NCI-H526 treated with DMSO at 0.1 percent for 48 hours (cell line): ENCODE data around the gene GDF2.
A peak's percentile ranks its signal among the peaks of the same experiment; 100 is the strongest.

Source experiments
- DNase-seq: peaks from one replicate; lab custom pipeline; 2025; lab: John Stamatoyannopoulos, UW

GDF2 gene

DNA sequence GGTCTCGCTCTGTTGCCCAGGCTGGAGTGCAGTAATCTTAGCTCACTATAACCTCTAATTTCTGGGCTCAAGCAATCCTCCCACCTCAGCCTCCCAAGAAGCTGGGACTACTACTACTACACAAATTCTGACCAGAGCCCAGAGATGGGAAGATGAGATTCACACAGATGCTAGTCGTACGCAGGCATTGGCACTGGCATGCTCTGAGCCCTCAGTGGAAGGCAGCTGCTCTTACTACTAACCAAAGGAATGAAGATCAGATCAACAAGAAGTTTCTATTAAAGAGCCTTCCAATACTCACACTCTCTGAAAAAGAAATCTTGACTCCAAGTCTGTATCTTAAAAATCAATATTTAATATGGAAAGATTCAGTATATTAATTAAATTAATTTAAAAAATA, 10.7 kb downstream of the GDF2 start:
- no peak for DNase-seq

DNA sequence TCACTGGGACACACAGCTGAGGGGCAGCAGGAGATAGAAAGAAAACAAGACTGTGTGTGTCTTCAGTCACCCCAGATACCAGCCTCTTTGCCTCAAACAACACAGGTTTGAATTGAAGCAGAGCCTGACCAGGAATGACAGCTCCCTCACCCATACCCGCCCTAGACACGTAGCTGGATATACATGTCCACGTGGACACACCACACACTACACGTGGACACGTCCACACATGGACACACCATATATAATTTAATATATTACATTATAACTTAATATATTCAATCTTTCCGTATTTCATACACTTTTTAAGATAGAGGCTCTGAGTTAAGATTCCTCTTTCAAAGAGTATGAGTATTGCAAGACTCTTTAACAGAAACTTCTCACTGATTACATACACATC, 11.3 kb downstream of the GDF2 start:
- DNase-seq = no peak

- DNase-seq = no peak
Observed at GRCh38 chr10:47334466-47335295, 12.4 kb downstream of the GDF2 start.

GRCh38 chr10:47335906-47336305, 13.7 kb downstream of the GDF2 start:
- DNase-seq = no peak

DNA sequence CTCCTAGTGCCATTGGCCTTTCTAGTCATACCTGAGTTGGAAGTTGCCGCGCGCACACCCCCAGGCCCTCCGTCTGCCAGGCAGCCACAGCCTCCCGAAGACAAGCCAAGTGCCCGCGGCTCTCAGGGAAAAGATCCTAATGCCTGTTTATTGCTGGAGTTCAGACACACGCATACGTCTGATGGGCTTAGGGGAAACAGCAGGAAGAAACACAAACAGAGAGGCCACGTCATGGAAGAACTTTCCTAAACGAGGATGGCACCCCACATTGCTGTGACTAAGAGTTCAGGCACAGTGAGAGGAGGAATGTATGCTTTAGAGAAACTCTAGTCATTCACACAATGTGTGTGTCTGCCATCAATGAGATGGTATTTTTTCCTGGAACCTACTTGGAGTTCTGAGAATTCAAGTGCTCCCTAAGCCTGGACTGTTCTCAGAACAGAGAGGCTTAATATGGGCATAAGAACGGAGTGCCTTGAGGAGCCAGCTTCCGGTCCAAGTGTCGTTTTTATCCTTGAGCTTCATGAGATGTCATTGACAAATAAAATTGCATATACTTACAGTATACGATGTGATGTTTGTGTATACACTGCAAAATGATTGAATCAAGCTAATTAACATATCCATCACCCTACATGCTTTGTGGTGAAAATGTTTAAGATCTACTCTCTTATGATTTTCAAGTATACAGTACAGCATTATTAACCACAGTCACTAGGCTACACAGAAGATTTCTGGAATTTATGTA, 14.3 kb downstream of the GDF2 start:
- no peak for DNase-seq

- no peak for DNase-seq
Observed at GRCh38 chr10:47337310-47337709, 15.1 kb downstream of the GDF2 start.

DNA sequence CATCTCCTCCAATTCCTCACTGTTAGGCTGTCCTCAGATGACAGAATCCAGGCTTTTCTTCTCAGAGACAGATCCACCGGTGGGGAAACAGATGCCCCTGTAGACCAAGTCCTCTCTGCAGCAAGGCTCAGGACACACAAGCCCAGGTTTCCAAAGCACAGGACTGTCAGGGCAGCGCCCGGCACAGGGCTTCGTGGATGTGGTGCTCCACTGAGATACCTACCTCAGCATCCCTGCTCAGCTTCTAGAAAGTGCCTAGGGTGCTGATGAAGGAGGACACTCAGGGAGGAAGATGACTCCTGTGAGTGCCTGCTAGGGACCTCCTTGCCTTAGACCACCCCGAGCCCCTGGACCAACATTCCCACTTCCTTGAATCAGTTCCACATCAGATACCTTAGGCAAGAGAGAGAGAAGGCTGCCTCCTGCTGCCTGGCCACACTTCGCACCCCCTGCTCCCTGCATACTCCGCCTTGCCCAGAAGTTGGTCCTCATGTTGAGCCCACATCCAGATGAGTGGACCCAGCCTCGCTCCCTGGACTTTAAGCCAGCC, 17.0 kb downstream of the GDF2 start:
- DNase-seq = no peak

GRCh38 chr10:47339759-47340607, 17.7 kb downstream of the GDF2 start:
- peak; percentile 64 for DNase-seq

DNA sequence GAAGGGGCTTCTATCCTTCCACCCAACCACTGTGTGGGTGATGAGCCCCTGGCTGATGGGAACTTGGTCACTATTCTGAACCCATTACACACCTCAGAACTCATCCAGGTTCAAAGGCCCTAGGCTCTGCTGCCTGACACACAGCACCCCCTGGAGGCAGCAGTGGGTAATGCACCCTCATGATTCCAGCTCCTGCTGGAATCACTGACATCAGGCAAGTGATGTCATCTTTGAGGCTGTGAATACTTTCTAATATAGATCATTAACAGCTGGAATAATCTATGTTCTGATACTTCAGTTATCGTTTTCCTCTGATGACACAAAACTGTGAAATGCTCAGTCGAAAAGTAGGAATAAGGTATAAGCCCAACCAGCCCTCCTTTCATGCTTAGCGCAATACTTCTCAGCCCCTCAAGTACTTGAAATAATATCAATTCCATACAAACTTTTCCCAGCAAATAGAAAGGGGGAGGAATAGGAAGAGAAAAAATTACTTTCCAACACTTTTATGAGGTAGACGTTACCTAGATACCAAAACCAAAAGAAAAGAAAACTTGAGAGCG, 18.4 kb downstream of the GDF2 start:
- peak; percentile 30 for DNase-seq

DNA sequence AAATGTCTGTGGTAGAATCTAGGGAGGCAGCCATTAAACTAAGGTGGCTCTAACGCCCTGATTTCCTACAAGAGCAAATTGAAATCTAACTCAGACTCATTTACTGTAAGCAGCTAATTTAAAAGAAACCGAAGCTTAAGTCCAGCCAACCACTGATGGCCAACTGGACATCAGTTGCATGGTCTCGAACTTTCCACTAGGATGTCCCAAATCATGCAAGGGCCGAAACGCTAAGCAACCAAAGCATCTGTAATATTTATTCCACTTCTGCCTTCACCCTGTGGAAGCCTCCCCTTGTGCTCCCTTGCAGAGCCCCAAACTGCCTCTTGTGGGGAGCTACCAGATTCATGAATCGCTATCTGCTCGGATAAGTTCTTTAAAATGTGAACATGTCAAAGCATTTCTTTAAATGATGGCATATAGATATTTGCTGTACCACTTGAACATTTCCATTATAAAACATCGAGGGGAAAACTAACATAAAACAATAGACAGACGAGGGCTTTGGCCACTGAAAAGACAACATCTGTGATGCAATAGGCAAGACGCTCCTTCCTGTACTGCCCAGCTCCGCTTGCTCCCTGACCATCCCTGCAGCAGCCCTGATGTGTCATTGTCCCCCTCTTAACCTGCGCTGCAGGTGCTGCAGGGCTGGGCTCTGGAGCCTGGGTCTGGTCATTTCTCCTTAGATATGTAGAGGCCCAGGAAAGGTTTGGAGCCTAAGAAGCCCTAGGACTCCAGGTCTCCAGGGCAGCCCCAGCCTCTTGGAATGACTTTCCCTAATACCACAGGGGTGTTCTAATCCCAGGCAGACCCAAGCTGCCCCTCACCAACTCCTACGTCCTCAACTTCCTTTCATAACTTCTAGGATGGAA, 23.0 kb downstream of the GDF2 start:
- DNase-seq = no peak

GRCh38 chr10:47346581-47347302, 24.5 kb downstream of the GDF2 start:
- no peak for DNase-seq

DNA sequence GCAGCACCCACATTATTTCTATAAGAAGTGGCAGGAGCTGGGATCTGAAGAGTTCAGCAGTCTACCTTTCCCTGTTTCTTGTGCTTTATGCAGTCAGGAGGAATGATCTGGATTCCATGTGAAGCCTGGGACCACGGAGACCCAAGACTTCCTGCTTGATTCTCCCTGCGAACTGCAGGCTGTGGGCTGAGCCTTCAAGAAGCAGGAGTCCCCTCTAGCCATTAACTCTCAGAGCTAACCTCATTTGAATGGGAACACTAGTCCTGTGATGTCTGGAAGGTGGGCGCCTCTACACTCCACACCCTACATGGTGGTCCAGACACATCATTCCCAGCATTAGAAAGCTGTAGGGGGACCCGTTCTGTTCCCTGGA, 25.0 kb downstream of the GDF2 start:
- DNase-seq = no peak

DNA sequence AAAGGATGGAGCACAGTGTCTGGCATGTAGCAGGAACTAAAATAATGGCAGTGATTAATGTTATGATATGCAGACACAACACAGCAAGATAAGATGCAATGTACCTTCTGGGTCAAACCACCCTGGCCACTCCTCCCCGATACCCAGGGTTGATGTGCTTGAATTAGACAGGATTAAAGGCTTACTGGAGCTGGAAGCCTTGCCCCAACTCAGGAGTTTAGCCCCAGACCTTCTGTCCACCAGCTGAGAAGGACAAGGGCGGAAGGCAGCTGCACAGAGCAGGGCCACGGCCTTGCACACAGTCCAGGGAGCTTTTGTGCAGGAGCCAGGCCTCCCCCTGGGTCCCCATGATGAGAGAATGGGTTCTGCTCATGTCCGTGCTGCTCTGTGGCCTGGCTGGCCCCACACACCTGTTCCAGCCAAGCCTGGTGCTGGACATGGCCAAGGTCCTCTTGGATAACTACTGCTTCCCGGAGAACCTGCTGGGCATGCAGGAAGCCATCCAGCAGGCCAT, 25.9 kb downstream of the GDF2 start, which contains the start of gene RBP3:
Gene RBP3 (plus strand): TSS at position 226 of the 514 bp plus-strand sequence. CDS start 122 bp downstream, at position 348.
- DNase-seq = no peak

DNA sequence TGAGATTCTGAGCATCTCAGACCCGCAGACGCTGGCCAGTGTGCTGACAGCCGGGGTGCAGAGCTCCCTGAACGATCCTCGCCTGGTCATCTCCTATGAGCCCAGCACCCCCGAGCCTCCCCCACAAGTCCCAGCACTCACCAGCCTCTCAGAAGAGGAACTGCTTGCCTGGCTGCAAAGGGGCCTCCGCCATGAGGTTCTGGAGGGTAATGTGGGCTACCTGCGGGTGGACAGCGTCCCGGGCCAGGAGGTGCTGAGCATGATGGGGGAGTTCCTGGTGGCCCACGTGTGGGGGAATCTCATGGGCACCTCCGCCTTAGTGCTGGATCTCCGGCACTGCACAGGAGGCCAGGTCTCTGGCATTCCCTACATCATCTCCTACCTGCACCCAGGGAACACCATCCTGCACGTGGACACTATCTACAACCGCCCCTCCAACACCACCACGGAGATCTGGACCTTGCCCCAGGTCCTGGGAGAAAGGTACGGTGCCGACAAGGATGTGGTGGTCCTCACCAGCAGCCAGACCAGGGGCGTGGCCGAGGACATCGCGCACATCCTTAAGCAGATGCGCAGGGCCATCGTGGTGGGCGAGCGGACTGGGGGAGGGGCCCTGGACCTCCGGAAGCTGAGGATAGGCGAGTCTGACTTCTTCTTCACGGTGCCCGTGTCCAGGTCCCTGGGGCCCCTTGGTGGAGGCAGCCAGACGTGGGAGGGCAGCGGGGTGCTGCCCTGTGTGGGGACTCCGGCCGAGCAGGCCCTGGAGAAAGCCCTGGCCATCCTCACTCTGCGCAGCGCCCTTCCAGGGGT, 26.6 kb downstream of the GDF2 start:
- DNase-seq = no peak

GRCh38 chr10:47349516-47349915, 27.3 kb downstream of the GDF2 start:
- DNase-seq = no peak

DNA sequence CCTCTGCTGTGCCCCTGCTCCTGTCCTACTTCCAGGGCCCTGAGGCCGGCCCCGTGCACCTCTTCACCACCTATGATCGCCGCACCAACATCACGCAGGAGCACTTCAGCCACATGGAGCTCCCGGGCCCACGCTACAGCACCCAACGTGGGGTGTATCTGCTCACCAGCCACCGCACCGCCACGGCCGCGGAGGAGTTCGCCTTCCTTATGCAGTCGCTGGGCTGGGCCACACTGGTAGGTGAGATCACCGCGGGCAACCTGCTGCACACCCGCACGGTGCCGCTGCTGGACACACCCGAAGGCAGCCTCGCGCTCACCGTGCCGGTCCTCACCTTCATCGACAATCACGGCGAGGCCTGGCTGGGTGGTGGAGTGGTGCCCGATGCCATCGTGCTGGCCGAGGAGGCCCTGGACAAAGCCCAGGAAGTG, 27.7 kb downstream of the GDF2 start:
- no peak for DNase-seq

DNA sequence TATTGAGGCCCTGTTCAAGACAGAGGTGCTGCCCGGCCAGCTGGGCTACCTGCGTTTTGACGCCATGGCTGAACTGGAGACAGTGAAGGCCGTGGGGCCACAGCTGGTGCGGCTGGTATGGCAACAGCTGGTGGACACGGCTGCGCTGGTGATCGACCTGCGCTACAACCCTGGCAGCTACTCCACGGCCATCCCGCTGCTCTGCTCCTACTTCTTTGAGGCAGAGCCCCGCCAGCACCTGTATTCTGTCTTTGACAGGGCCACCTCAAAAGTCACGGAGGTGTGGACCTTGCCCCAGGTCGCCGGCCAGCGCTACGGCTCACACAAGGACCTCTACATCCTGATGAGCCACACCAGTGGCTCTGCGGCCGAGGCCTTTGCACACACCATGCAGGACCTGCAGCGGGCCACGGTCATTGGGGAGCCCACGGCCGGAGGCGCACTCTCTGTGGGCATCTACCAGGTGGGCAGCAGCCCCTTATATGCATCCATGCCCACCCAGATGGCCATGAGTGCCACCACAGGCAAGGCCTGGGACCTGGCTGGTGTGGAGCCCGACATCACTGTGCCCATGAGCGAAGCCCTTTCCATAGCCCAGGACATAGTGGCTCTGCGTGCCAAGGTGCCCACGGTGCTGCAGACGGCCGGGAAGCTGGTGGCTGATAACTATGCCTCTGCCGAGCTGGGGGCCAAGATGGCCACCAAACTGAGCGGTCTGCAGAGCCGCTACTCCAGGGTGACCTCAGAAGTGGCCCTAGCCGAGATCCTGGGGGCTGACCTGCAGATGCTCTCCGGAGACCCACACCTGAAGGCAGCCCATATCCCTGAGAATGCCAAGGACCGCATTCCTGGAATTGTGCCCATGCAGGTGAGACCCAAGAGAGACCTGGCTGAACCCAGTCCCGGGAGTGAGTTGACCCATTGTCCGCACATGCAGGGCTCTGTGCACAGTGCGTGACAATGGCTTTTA, 28.7 kb downstream of the GDF2 start:
- no peak for DNase-seq
